ENCODE results near the gene TMEM88.

The TMEM88 gene

DNA sequence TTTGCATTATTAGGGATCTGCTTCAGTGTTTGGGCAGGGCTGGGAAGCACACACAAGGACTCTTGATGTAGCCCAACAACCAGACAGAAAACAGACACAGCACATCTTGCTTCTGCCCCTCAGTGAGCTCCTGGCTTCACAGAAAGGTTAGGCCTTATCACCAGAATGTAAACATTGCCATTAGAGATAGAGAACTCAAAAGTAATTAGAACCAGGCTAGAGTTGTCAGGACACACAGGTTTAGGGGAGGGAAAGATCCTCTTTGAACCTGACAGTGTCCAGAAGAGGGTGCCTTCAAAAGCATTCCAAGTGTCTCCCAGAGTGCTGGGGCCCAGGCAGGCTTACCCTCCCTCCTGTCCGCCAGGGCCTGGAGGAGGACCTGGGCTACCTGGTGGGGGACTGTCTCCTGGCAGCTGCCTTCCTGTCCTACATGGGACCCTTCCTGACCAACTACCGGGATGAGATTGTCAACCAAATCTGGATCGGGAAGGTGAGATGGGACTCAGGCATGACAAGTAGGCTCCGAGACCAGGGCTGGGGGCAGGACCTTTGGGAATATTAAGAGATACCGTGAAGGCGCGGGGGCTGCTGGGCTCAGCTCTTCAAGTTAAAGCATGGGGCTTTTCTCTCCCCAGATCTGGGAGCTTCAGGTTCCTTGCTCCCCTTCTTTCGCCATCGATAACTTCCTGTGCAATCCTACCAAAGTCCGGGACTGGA is 37.8 kb upstream of the TMEM88 start:
- TF ChIP-seq ISL1 (CRISPR knock-in tag; IDR thresholded peaks at IDR 0.05) (no peak), ZNF565 (CRISPR knock-in tag; conservative IDR thresholded peaks at IDR 0.05; ENCODE audit: low read depth) (no peak), RARB (CRISPR knock-in tag; IDR thresholded peaks at IDR 0.05) (no peak), BACH2 (CRISPR knock-in tag; IDR thresholded peaks at IDR 0.05; ENCODE audit: borderline replicate concordance) (no peak), PATZ1 (CRISPR knock-in tag; IDR thresholded peaks at IDR 0.05; ENCODE audit: borderline replicate concordance) (no peak), ZNF70 (CRISPR knock-in tag; IDR thresholded peaks at IDR 0.05) (no peak), GLIS3 (CRISPR knock-in tag; IDR thresholded peaks at IDR 0.05) (no peak), TOX (CRISPR knock-in tag; IDR thresholded peaks at IDR 0.05; ENCODE audit: borderline replicate concordance) (no peak), SNAI2 (CRISPR knock-in tag; IDR thresholded peaks at IDR 0.05) (no peak), OSR1 (CRISPR knock-in tag; IDR thresholded peaks at IDR 0.05) (no peak), CSDC2 (CRISPR knock-in tag; IDR thresholded peaks at IDR 0.05) (no peak), ZNF8 (CRISPR knock-in tag; IDR thresholded peaks at IDR 0.05) (no peak), ESRRG (CRISPR knock-in tag; IDR thresholded peaks at IDR 0.05) (no peak), ZFP30 (CRISPR knock-in tag; IDR thresholded peaks at IDR 0.05) (no peak)
- TF ChIP-seq, protein P1, sequence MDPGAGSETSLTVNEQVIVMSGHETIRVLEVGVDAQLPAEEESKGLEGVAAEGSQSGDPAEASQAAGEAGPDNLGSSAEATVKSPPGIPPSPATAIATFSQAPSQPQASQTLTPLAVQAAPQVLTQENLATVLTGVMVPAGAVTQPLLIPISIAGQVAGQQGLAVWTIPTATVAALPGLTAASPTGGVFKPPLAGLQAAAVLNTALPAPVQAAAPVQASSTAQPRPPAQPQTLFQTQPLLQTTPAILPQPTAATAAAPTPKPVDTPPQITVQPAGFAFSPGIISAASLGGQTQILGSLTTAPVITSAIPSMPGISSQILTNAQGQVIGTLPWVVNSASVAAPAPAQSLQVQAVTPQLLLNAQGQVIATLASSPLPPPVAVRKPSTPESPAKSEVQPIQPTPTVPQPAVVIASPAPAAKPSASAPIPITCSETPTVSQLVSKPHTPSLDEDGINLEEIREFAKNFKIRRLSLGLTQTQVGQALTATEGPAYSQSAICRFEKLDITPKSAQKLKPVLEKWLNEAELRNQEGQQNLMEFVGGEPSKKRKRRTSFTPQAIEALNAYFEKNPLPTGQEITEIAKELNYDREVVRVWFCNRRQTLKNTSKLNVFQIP (CRISPR knock-in tag; IDR thresholded peaks at IDR 0.05; ENCODE audit: borderline replicate concordance, low read depth) = no peak
- TF ChIP-seq, protein P2, sequence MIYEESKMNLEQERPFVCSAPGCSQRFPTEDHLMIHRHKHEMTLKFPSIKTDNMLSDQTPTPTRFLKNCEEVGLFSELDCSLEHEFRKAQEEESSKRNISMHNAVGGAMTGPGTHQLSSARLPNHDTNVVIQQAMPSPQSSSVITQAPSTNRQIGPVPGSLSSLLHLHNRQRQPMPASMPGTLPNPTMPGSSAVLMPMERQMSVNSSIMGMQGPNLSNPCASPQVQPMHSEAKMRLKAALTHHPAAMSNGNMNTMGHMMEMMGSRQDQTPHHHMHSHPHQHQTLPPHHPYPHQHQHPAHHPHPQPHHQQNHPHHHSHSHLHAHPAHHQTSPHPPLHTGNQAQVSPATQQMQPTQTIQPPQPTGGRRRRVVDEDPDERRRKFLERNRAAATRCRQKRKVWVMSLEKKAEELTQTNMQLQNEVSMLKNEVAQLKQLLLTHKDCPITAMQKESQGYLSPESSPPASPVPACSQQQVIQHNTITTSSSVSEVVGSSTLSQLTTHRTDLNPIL (CRISPR knock-in tag; IDR thresholded peaks at IDR 0.05; ENCODE audit: low read depth) = no peak
- TF ChIP-seq, protein P3, sequence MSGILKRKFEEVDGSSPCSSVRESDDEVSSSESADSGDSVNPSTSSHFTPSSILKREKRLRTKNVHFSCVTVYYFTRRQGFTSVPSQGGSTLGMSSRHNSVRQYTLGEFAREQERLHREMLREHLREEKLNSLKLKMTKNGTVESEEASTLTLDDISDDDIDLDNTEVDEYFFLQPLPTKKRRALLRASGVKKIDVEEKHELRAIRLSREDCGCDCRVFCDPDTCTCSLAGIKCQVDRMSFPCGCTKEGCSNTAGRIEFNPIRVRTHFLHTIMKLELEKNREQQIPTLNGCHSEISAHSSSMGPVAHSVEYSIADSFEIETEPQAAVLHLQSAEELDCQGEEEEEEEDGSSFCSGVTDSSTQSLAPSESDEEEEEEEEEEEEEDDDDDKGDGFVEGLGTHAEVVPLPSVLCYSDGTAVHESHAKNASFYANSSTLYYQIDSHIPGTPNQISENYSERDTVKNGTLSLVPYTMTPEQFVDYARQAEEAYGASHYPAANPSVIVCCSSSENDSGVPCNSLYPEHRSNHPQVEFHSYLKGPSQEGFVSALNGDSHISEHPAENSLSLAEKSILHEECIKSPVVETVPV (CRISPR knock-in tag; IDR thresholded peaks at IDR 0.05) = no peak
- no peak for ATAC-seq

DNA sequence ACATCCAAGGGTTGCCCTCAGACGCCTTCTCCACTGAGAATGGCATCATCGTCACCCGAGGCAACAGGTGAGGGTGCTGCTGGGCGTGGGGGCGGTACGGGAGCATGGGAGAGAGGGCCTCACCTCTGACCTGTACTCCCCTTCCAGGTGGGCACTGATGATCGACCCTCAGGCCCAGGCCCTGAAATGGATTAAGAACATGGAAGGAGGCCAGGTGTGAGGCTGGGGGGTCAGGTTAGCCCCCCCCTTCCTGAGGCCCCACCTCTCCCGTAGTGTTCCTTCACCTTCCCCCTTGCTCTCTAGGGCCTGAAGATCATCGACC is 37.3 kb upstream of the TMEM88 start:
- no peak for ATAC-seq
- no peak for TF ChIP-seq BACH2 (CRISPR knock-in tag; IDR thresholded peaks at IDR 0.05; ENCODE audit: borderline replicate concordance)
- no peak for TF ChIP-seq CSDC2 (CRISPR knock-in tag; IDR thresholded peaks at IDR 0.05)
- no peak for TF ChIP-seq ARNTL (CRISPR knock-in tag; IDR thresholded peaks at IDR 0.05; ENCODE audit: borderline replicate concordance, low read depth)
- no peak for TF ChIP-seq OSR1 (CRISPR knock-in tag; IDR thresholded peaks at IDR 0.05)
- TF ChIP-seq SNAI2 (CRISPR knock-in tag; IDR thresholded peaks at IDR 0.05) = no peak
- TF ChIP-seq ZNF70 (CRISPR knock-in tag; IDR thresholded peaks at IDR 0.05) = no peak
- no peak for TF ChIP-seq ZNF8 (CRISPR knock-in tag; IDR thresholded peaks at IDR 0.05)
- no peak for TF ChIP-seq ISL1 (CRISPR knock-in tag; IDR thresholded peaks at IDR 0.05)
- no peak for TF ChIP-seq ESRRG (CRISPR knock-in tag; IDR thresholded peaks at IDR 0.05)
- no peak for TF ChIP-seq ZFP3 (CRISPR knock-in tag; IDR thresholded peaks at IDR 0.05)
- no peak for TF ChIP-seq ZC3H10 (CRISPR knock-in tag; IDR thresholded peaks at IDR 0.05)
- no peak for TF ChIP-seq PPARA (CRISPR knock-in tag; IDR thresholded peaks at IDR 0.05; ENCODE audit: borderline replicate concordance)
- TF ChIP-seq ZFP30 (CRISPR knock-in tag; IDR thresholded peaks at IDR 0.05) = no peak
- TF ChIP-seq TCF4 (CRISPR knock-in tag; IDR thresholded peaks at IDR 0.05; ENCODE audit: borderline replicate concordance) = no peak
- TF ChIP-seq, protein P4, sequence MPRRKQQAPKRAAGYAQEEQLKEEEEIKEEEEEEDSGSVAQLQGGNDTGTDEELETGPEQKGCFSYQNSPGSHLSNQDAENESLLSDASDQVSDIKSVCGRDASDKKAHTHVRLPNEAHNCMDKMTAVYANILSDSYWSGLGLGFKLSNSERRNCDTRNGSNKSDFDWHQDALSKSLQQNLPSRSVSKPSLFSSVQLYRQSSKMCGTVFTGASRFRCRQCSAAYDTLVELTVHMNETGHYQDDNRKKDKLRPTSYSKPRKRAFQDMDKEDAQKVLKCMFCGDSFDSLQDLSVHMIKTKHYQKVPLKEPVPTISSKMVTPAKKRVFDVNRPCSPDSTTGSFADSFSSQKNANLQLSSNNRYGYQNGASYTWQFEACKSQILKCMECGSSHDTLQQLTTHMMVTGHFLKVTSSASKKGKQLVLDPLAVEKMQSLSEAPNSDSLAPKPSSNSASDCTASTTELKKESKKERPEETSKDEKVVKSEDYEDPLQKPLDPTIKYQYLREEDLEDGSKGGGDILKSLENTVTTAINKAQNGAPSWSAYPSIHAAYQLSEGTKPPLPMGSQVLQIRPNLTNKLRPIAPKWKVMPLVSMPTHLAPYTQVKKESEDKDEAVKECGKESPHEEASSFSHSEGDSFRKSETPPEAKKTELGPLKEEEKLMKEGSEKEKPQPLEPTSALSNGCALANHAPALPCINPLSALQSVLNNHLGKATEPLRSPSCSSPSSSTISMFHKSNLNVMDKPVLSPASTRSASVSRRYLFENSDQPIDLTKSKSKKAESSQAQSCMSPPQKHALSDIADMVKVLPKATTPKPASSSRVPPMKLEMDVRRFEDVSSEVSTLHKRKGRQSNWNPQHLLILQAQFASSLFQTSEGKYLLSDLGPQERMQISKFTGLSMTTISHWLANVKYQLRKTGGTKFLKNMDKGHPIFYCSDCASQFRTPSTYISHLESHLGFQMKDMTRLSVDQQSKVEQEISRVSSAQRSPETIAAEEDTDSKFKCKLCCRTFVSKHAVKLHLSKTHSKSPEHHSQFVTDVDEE (CRISPR knock-in tag; IDR thresholded peaks at IDR 0.05) = no peak
- TF ChIP-seq, protein P3 (CRISPR knock-in tag; IDR thresholded peaks at IDR 0.05) = no peak
- TF ChIP-seq, protein P1 (CRISPR knock-in tag; IDR thresholded peaks at IDR 0.05; ENCODE audit: borderline replicate concordance, low read depth) = no peak
- no peak for TF ChIP-seq RARB (CRISPR knock-in tag; IDR thresholded peaks at IDR 0.05)
